ENCODE measurements around the gene CHAF1A.

Gene CHAF1A

DNA sequence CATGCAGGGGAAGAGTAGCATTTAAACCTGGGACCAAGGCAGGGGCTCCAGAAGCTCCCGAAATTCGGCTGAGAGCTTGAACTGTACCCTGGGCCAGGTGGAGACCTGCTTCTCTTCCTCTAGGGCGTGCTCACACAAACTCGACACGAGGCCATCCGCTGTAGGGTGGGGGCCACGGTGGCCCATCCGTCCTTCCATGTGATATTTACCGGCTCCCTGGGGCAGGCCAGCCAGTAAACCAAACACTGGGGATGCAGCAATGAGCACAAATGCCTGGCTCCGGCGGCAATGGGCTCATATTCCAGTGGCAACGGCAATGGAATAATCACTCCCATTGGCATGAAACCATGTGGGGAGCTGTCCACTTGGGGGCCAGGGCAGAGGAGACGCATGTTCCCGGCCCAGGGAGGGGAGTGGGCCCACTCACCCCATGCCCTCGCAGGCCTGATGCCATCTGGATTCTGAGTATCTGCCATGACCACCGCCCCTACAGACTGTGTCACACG, 12.9 kb upstream of the CHAF1A start:
- no peaks in the 10 kb centered on the region for H3K9me3 ChIP-seq (ENCODE audit: low read length)
- H3K27ac ChIP-seq (ENCODE audit: low read depth, low read length): peak overlapping the region; percentile 77
- H3K9ac ChIP-seq (ENCODE audit: low read length): peak overlapping the region; percentile 11
- no peaks in the 10 kb centered on the region for H3K27me3 ChIP-seq (ENCODE audit: control insufficient read depth in 1 of 2, insufficient read depth in 2 of 2, low read length in 2 of 2)
- peak overlapping the region in 1 of 2 donors; percentile 55 for H3K4me3 ChIP-seq (ENCODE audit: low read depth in 1 of 2, low read length in 2 of 2)
- peaks cover 7% of the 10 kb centered on the region for H3K36me3 ChIP-seq (ENCODE audit: insufficient read depth, low read length)
- H3K4me1 ChIP-seq (ENCODE audit: insufficient read depth, low read length): peaks cover 55% of the 10 kb centered on the region

DNA sequence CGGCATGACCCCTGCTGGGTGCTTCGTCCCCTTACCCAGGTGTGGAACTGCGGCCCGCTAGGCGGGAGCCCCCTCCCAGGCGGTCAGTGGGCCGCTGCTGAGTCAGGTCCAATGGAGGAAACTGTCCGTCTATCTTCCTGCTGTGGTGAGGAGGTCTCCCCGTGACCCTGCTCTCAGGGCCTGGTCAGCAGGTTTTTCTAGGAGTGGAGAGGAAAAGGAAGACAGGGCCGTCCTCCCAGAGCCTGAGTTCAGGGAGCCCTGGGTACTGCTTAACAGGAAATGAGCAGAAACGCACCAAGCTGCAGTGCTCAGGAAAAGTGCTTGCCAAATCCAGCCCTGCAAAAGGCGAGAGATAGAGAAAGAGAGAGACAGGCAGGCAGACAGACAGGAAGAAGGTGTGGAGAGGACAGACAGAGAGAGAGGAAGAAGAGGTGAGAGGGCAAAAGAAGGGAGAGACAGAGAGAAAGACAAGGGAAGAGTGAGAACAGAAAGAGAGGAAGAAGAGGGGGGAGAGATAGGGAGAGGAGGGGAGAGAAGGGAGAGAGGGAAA, 12.3 kb upstream of the CHAF1A start:
- Histone ChIP-seq H3K9ac (ENCODE audit: low read length) (peak overlapping the region; percentile 11), H3K27me3 (ENCODE audit: control insufficient read depth in 1 of 2, insufficient read depth in 2 of 2, low read length in 2 of 2) (no peaks in the 10 kb centered on the region), H3K27ac (ENCODE audit: low read depth, low read length) (peak overlapping the region; percentile 77), H3K4me3 (ENCODE audit: low read depth in 1 of 2, low read length in 2 of 2) (peak overlapping the region; percentile 16 to 55), H3K9me3 (ENCODE audit: low read length) (no peaks in the 10 kb centered on the region), H3K36me3 (ENCODE audit: insufficient read depth, low read length) (peaks cover 6% of the 10 kb centered on the region), H3K4me1 (ENCODE audit: insufficient read depth, low read length) (peaks cover 58% of the 10 kb centered on the region)

DNA sequence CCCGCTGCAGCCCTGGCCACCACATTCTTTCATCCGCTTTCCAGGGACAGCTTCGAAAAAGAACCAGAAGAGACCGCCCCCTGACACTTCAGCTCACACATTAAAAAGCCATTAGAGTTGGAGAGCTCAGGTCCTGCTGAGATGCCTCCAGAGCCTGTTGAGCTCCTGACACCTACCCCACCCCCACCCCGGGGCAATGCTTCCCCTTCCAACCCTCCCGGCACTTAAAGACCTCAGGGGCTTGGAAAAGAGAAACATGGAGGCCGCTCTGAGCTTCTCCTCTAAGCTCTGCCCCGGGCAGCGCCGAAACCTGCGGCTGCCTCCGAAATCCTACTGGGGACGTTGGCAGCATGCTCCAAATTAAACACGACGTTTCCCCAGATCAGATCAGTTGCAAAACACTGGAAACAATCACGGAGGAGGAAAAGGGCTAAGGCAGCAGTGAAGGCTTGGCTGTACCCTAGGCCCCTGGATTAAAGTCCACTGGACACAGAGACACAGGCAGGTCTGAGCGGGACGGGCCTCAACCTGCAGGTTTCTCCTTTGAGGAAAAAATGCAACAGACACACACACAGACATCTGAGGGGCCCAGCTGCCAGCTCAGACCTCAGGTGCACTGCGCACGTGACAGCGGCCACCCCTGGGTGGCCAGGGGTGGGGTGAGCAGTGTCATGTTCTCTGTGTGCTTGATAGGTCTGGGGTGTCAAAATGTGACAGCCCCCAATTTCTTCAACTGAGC, 11.7 kb upstream of the CHAF1A start:
- Histone ChIP-seq H3K9me3 (ENCODE audit: low read length) (no peaks in the 10 kb centered on the region), H3K36me3 (ENCODE audit: insufficient read depth, low read length) (peaks cover 3% of the 10 kb centered on the region), H3K4me1 (ENCODE audit: insufficient read depth, low read length) (peaks cover 57% of the 10 kb centered on the region), H3K4me3 (ENCODE audit: low read depth in 1 of 2, low read length in 2 of 2) (peak overlapping the region in 1 of 2 donors; percentile 55), H3K9ac (ENCODE audit: low read length) (peak overlapping the region; percentile 11), H3K27me3 (ENCODE audit: control insufficient read depth in 1 of 2, insufficient read depth in 2 of 2, low read length in 2 of 2) (no peaks in the 10 kb centered on the region), H3K27ac (ENCODE audit: low read depth, low read length) (peak overlapping the region; percentile 77)

DNA sequence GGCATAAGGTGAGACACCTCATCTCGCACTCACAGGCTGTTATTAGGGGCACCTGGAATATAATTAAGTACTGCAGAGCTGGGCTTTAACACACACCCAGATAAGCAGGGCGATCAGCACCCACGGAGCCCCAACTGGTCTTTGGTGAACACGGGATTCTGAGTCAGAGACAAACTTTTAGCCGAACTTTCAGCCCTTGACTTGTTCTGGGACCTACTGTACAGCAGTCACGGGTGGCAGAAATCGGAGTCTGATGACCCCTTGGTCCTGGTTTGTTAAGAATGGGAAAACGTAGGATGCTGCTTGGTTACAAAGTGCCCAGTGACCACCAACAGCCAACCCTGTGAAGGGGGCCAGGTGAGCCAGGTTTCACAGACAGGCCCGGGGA, 11.1 kb upstream of the CHAF1A start:
- H3K9ac ChIP-seq (ENCODE audit: low read length): peak overlapping the region; percentile 11
- H3K9me3 ChIP-seq (ENCODE audit: low read length): no peaks in the 10 kb centered on the region
- H3K27me3 ChIP-seq (ENCODE audit: control insufficient read depth in 1 of 2, insufficient read depth in 2 of 2, low read length in 2 of 2): no peaks in the 10 kb centered on the region
- peaks cover 55% of the 10 kb centered on the region for H3K4me1 ChIP-seq (ENCODE audit: insufficient read depth, low read length)
- H3K4me3 ChIP-seq (ENCODE audit: low read depth in 1 of 2, low read length in 2 of 2): peak overlapping the region in 1 of 2 donors; percentile 55
- H3K27ac ChIP-seq (ENCODE audit: low read depth, low read length): peak overlapping the region; percentile 77
- H3K36me3 ChIP-seq (ENCODE audit: insufficient read depth, low read length): no peaks in the 10 kb centered on the region

DNA sequence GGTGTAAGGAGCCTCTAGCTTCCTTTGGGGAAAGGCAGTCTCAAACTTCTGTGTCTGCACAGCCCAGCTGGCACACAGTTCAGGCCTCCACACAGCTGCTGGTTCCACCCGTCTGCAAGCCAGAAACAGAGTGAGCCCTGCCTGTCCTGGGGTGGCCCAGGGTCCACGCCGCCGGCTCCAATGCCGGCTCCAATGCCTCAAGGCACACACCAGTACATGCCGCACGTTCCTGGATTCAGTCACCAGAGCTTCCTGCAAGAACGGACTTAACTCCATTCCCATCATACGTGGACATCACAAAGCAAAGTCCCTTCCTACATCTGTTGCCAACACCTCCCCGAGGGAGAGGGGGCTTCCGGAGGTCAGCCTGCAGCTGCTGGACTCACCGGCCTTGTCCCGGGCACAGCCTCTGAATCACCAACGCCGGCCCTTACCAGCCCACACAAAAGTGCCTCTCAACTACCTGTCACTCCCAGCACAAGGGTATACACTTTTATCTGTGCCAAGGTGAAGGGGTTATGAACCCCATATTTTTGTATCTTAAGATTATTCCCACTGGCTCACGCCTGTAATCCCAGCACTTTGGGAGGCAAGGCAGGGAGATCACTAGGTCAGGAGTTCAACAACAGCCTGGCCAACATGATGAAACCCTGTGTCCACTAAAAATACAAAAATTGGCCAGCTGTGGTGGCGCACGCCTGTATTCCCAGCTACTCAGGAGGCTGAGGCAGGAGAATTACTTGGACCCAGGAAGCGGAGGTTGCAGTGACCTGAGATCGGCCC, 10.5 kb upstream of the CHAF1A start:
- Histone ChIP-seq H3K4me1 (ENCODE audit: insufficient read depth, low read length) (peaks cover 59% of the 10 kb centered on the region), H3K36me3 (ENCODE audit: insufficient read depth, low read length) (peaks cover 5% of the 10 kb centered on the region), H3K27ac (ENCODE audit: low read depth, low read length) (no peak overlapping the region), H3K9me3 (ENCODE audit: low read length) (no peaks in the 10 kb centered on the region), H3K9ac (ENCODE audit: low read length) (peak overlapping the region; percentile 11), H3K27me3 (ENCODE audit: control insufficient read depth in 1 of 2, insufficient read depth in 2 of 2, low read length in 2 of 2) (no peaks in the 10 kb centered on the region), H3K4me3 (ENCODE audit: low read depth in 1 of 2, low read length in 2 of 2) (no peak overlapping the region)

DNA sequence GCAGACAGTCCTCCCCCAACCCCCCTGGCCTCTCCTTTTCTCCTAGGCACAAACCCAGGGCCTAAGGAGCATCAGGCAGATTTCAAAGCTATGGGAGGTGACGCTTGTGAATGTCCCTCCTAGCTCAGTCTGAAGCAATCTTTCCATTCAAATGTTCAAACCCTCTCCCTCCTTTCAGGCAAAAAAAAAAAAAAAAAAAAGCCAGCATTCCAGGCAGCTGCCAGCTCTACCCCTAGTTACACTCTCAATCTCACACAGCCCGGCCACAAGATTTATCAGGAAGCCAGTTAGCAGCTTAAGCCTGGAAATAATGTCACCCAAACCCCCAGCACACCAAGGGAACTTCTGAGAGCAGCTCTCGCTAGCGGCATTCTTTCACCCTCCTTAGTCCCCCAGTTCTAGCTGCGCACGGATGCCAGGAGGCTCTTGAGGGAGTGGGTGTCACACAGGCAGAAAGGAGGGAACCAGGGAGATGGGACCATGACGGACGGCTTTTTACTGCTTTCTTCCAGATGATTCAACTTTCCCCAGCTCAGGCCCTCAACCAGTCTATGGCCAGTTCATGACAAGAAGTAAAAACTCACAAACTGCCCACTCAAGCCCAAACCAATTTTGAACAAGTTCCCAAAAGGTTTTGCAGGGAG, 8.4 kb upstream of the CHAF1A start:
- Histone ChIP-seq H3K9me3 (ENCODE audit: low read length) (no peaks in the 10 kb centered on the region), H3K4me1 (ENCODE audit: insufficient read depth, low read length) (peaks cover 62% of the 10 kb centered on the region), H3K9ac (ENCODE audit: low read length) (no peak overlapping the region), H3K4me3 (ENCODE audit: low read depth in 1 of 2, low read length in 2 of 2) (no peak overlapping the region), H3K27ac (ENCODE audit: low read depth, low read length) (no peak overlapping the region), H3K36me3 (ENCODE audit: insufficient read depth, low read length) (peaks cover 11% of the 10 kb centered on the region), H3K27me3 (ENCODE audit: control insufficient read depth in 1 of 2, insufficient read depth in 2 of 2, low read length in 2 of 2) (no peaks in the 10 kb centered on the region)

DNA sequence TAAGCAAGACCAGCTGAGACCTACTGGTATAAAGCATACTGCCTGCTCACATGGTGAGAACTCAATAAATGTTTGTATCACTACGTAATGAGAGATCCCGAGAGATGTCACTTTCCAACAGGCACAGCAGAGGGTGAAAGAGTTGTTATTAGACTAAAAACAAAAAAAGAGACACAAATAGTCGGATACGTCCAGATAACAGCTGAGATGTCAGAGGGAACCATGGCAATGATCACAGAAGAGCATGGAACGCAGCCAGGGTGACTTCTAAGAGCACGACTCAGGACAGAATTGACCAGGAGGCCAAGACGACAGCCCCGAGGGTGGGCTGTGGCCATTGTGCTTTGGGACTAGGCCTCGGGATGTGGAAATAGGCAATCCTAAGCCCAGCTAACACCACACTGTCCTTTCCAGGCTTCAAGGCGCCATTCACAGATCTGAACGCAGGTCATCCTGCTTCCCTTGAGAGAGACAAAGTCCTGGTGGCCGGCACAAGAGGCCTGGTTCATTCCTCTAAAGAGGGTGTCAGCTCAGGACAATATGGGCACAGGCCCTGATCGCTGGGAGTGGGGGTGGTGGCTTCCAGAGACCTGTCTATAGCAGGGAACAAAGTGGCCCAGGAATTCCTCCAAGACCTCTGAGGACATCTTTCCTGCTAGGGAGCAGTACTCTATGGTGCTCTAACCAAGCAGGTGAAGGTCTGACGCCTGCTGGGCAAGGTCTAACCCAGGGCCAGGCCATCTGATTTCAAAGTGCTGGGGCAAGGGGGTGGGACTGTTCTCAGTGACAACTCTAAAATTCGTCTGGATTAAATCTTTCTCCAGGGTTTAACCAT, 5.3 kb upstream of the CHAF1A start:
- H3K27ac ChIP-seq (ENCODE audit: low read depth, low read length): no peak overlapping the region
- H3K36me3 ChIP-seq (ENCODE audit: insufficient read depth, low read length): peaks cover 11% of the 10 kb centered on the region
- H3K9me3 ChIP-seq (ENCODE audit: low read length): no peaks in the 10 kb centered on the region
- H3K4me3 ChIP-seq (ENCODE audit: low read depth in 1 of 2, low read length in 2 of 2): no peak overlapping the region
- peaks cover 45% of the 10 kb centered on the region for H3K4me1 ChIP-seq (ENCODE audit: insufficient read depth, low read length)
- H3K27me3 ChIP-seq (ENCODE audit: control insufficient read depth in 1 of 2, insufficient read depth in 2 of 2, low read length in 2 of 2): no peaks in the 10 kb centered on the region
- peak overlapping the region; percentile 39 for H3K9ac ChIP-seq (ENCODE audit: low read length)

DNA sequence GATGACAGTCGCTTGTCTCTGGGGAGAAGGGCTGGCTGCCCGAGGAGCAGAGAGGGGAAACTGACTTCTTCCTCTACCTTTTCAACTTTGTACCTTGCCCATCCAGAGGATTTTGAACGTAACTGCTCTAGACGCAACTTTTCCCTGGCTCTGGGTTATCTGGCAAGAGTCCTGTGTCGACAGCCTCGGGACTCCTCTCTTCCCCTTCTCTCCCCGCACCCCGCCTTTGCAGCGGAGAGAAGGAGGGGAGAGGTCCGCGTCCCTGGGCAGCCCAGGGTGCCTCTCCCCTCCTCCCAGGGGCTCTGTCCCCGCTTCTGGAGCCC, 2.7 kb upstream of the CHAF1A start:
- Histone ChIP-seq H3K9ac (ENCODE audit: low read length) (peak overlapping the region; percentile 81), H3K4me3 (ENCODE audit: low read depth in 1 of 2, low read length in 2 of 2) (peak overlapping the region; percentile 81 to 95), H3K4me1 (ENCODE audit: insufficient read depth, low read length) (peaks cover 42% of the 10 kb centered on the region), H3K36me3 (ENCODE audit: insufficient read depth, low read length) (peaks cover 11% of the 10 kb centered on the region), H3K27me3 (ENCODE audit: control insufficient read depth in 1 of 2, insufficient read depth in 2 of 2, low read length in 2 of 2) (no peaks in the 10 kb centered on the region), H3K27ac (ENCODE audit: low read depth, low read length) (peak overlapping the region; percentile 82), H3K9me3 (ENCODE audit: low read length) (no peaks in the 10 kb centered on the region)

DNA sequence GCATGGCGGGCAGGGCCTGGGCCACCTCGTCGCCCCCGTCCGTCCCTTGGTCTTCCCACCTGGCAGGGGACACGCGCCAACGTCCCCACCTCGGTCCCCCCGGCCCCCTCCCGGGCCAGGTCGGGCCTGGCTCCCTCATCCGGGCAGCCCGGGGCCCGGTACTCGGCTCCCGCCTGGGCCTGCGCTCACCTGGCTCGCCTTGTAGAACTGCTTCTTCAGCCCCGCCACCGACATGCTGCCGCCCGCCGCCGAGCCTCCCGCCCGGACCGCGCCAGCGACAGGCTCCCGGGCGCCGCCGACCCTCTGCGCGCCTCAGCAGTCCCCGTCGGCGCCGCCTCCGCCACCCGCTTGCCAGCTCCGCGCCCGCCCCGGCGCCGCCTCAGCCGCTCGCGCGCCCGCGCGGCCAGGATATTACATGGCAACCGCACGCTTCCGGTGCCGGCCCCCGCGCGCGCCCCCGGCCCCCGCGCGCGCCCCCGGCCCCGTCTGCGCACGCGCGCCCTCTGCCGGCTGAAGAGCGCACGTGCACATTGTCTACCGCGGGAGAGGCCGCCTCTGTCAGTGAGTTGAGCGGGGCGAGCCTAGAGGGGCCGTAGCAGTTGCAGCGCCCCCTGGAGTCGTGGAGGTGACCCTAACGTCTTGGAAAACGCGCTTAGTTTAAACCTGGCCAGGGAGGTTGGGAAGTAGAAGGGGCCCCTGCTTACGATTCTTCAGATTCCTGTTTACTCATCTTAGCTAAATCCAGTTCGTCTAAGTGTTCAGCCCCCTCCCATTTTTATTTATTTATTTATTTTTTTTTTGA, 2.1 kb upstream of the CHAF1A start, which contains the start of gene SH3GL1:
Gene SH3GL1, minus strand, starts transcription at position 413 of the 802 bp plus-strand sequence. Its CDS starts 179 bp downstream, at position 234.
- H3K9me3 ChIP-seq (ENCODE audit: low read length): no peaks in the 10 kb centered on the region
- H3K4me1 ChIP-seq (ENCODE audit: insufficient read depth, low read length): peaks cover 41% of the 10 kb centered on the region
- H3K27ac ChIP-seq (ENCODE audit: low read depth, low read length): peak within 1 kb of the TSS; percentile 82
- no peaks in the 10 kb centered on the region for H3K27me3 ChIP-seq (ENCODE audit: control insufficient read depth in 1 of 2, insufficient read depth in 2 of 2, low read length in 2 of 2)
- H3K4me3 ChIP-seq (ENCODE audit: low read depth in 1 of 2, low read length in 2 of 2): peak within 1 kb of the TSS; percentile 81 to 95
- peak within 1 kb of the TSS; percentile 81 for H3K9ac ChIP-seq (ENCODE audit: low read length)
- peaks cover 11% of the 10 kb centered on the region for H3K36me3 ChIP-seq (ENCODE audit: insufficient read depth, low read length)

DNA sequence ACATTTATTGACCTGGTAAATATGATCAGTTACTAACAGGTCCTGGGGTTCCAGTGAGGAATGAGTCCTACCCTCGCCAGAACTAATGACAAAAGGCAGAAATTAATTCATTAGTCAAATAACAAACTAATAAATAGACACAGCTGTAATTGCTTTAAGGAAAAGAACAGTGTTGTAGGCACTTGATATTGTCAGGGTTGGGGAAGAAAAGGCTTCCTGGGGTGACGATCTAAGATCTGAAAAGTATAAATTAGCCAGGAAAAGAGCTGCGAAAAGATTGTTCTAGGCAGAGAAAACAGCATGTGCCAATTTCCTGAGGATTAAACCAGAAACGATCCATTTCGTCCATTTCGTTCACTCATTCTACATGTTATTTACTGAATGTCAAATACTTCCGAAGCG, 670 bp upstream of the CHAF1A start:
- Histone ChIP-seq H3K27me3 (ENCODE audit: control insufficient read depth in 1 of 2, insufficient read depth in 2 of 2, low read length in 2 of 2) (no peaks in the 10 kb centered on the region), H3K4me3 (ENCODE audit: low read depth in 1 of 2, low read length in 2 of 2) (peak overlapping the region in 1 of 2 donors; percentile 62), H3K9me3 (ENCODE audit: low read length) (no peaks in the 10 kb centered on the region), H3K27ac (ENCODE audit: low read depth, low read length) (peak overlapping the region; percentile 74), H3K9ac (ENCODE audit: low read length) (peak overlapping the region; percentile 55), H3K36me3 (ENCODE audit: insufficient read depth, low read length) (peaks cover 7% of the 10 kb centered on the region), H3K4me1 (ENCODE audit: insufficient read depth, low read length) (peaks cover 38% of the 10 kb centered on the region)

Measured in muscle layer of colon (tissue), 2 donors.